Suprapubic skin (tissue), 4 donors: ENCODE results near the gene DCST1. TPM values are rescaled to one million over a fixed set of nuclear protein-coding genes. Genes with fewer than 3 reads are reported as not detected.
A peak's percentile ranks its signal among the peaks of the same experiment; 100 is the strongest.

Experiments
- DNase-seq, 2 donors: peaks; one replicate each; pipeline ENCODE4 v3.0.0-alpha.2; 2019; ENCODE audit warnings: low spot score in 2 of 2
- H3K27ac ChIP-seq: fragments of 200-600 bp; sonication (generic); one replicate; pipeline ENCODE4 v1.5.1; 2019
- H3K27me3 ChIP-seq: fragments of 200-600 bp; sonication (generic); one replicate; pipeline ENCODE4 v1.5.1; 2019
- H3K36me3 ChIP-seq: fragments of 200-600 bp; sonication (generic); one replicate; pipeline ENCODE4 v1.5.1; 2019
- H3K4me1 ChIP-seq: fragments of 200-600 bp; sonication (generic); one replicate; pipeline ENCODE4 v1.5.1; 2019
- H3K4me3 ChIP-seq: fragments of 200-600 bp; sonication (generic); one replicate; pipeline ENCODE4 v1.5.1; 2019; ENCODE audit warnings: mild to moderate bottlenecking
- H3K9me3 ChIP-seq: fragments of 200-600 bp; sonication (generic); one replicate; pipeline ENCODE4 v1.5.1; 2019
- CTCF ChIP-seq, 2 donors: fragments of 200-600 bp in 1 of 2; fragments of 450-650 bp in 1 of 2; sonication (generic) in 1 of 2; IDR thresholded peaks; one replicate each; pipeline ENCODE4 v1.5.1; 2016 to 2019; ENCODE audit warnings: antibody characterized with exemption in 2 of 2, mild to moderate bottlenecking in 1 of 2, moderate library complexity in 1 of 2
- EP300 ChIP-seq: sonication (generic); formaldehyde crosslinking; IDR thresholded peaks from one replicate; pipeline ENCODE4 v1.6.1; 2017; ENCODE audit warnings: antibody characterized with exemption
- POLR2A ChIP-seq, 2 donors: fragments of 450-650 bp; IDR thresholded peaks; one replicate each; pipeline ENCODE4 v1.6.1; 2017; ENCODE audit warnings: antibody characterized with exemption in 2 of 2, mild to moderate bottlenecking in 2 of 2, moderate library complexity in 2 of 2
- POLR2AphosphoS5 ChIP-seq, 3 donors: sonication (generic); formaldehyde crosslinking; IDR thresholded peaks; one replicate each; pipeline ENCODE4 v1.6.1; 2017; ENCODE audit warnings: antibody characterized with exemption in 3 of 3
- WGBS: methylation state at CpG from one replicate; pipeline ENCODE4 v1.1.5; 2018; 5-methylcytosine and 5-hydroxymethylcytosine counted together
- total RNA-seq, 4 donors: library from RNA; depleted of rRNA; stranded (reverse); fragments of >200 nt; gene quantifications; one replicate each; pipeline ENCODE4 v1.1.0, GENCODE V29; 2016

Gene DCST1
- total RNA-seq, 4 donors from 2014 or later: 0.55 to 8.2 (median 2.8) TPM

- H3K4me1 ChIP-seq: peaks cover 87% of the 10 kb centered on the region
These were observed 46.9 kb downstream of the DCST1 start for GRCh38 chr1:155080312-155081228.

GRCh38 chr1:155081472-155082300, 48.1 kb downstream of the DCST1 start:
- no peak for DNase-seq
- H3K9me3 ChIP-seq: no peaks in the 10 kb centered on the region
- WGBS: 4% methylated on average over 27 of the region's 68 CpGs
- peaks cover 53% of the 10 kb centered on the region for H3K27me3 ChIP-seq
- peaks cover 94% of the 10 kb centered on the region for H3K4me1 ChIP-seq
- H3K4me3 ChIP-seq: peak overlapping the region; percentile 61
- TF ChIP-seq CTCF (IDR thresholded peaks at IDR 0.05): no peak
- TF ChIP-seq POLR2A (IDR thresholded peaks at IDR 0.05): no peak
- no peak for TF ChIP-seq POLR2AphosphoS5 (IDR thresholded peaks at IDR 0.05)
- no peak for TF ChIP-seq EP300
- peak overlapping the region; percentile 86 for H3K27ac ChIP-seq
- H3K36me3 ChIP-seq: no peaks in the 10 kb centered on the region

More at GRCh38 chr1:155080312-155081228, 46.9 kb downstream of the DCST1 start:
- no peak for TF ChIP-seq CTCF (IDR thresholded peaks at IDR 0.05)
- TF ChIP-seq EP300: no peak
- no peak for TF ChIP-seq POLR2A (IDR thresholded peaks at IDR 0.05)
- 0% methylated on average over 4 of the region's 71 CpGs for WGBS
- peak in 1 of 2 donors; percentile 71 for DNase-seq
- no peaks in the 10 kb centered on the region for H3K9me3 ChIP-seq
- no peaks in the 10 kb centered on the region for H3K36me3 ChIP-seq
- H3K27ac ChIP-seq: peak overlapping the region; percentile 86
- H3K4me3 ChIP-seq: peak overlapping the region; percentile 61
- peaks cover 53% of the 10 kb centered on the region for H3K27me3 ChIP-seq

- TF ChIP-seq CTCF (IDR thresholded peaks at IDR 0.05) (no peak), POLR2A (IDR thresholded peaks at IDR 0.05) (no peak), POLR2AphosphoS5 (IDR thresholded peaks at IDR 0.05) (no peak), EP300 (no peak)
- no peaks in the 10 kb centered on the region for H3K36me3 ChIP-seq
- peak overlapping the region; percentile 86 for H3K27ac ChIP-seq
- peaks cover 88% of the 10 kb centered on the region for H3K4me1 ChIP-seq
- no peak for DNase-seq
- H3K27me3 ChIP-seq: peaks cover 53% of the 10 kb centered on the region
- H3K9me3 ChIP-seq: no peaks in the 10 kb centered on the region
- WGBS: 2% methylated on average over 34 of the region's 36 CpGs
- H3K4me3 ChIP-seq: peak overlapping the region; percentile 61
These were observed 48.9 kb downstream of the DCST1 start for GRCh38 chr1:155082301-155083051.

GRCh38 chr1:155083052-155083541, 49.5 kb downstream of the DCST1 start:
- Histone ChIP-seq H3K27ac (peak overlapping the region; percentile 86), H3K9me3 (no peaks in the 10 kb centered on the region), H3K4me3 (peak overlapping the region; percentile 61), H3K27me3 (peaks cover 53% of the 10 kb centered on the region), H3K36me3 (no peaks in the 10 kb centered on the region), H3K4me1 (peaks cover 82% of the 10 kb centered on the region)
- peak in 1 of 2 donors; percentile 81 for DNase-seq
- WGBS: 25% methylated on average over 3 of the region's 6 CpGs
- TF ChIP-seq POLR2AphosphoS5 (IDR thresholded peaks at IDR 0.05) (peak in 2 of 3 donors; percentile 48 to 64), CTCF (IDR thresholded peaks at IDR 0.05) (no peak)
